ENCODE data around the gene PARS2.

PARS2 gene

DNA sequence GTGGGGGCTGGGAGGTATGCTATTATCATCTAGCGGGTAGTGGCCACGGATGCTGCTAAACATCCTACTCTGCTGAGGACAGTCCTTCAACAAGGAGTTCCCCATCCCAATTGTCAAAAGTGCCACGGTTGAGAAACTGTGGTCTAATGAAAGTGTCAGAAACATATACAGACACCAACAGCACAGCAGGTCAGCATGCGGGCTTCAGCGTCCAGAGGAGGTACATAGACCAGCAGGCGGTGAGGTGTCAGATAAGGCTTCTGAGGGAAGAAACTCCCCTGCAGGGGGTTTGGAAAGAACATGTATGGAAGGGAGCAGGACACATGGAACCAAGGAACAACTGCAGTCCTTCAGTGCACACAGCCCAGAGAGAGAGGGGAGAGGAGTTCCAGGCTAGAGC lies 53.5 kb downstream of the PARS2 start:
- Histone ChIP-seq H3K4me2 (ENCODE audit: low read length) (no peak overlapping the region), H3K14ac (ENCODE audit: low read length) (no peak overlapping the region)
- no CpG with 5 or more reads among the region's 6 CpGs for WGBS (ENCODE audit: extremely low coverage, insufficient coverage, insufficient read length)

DNA sequence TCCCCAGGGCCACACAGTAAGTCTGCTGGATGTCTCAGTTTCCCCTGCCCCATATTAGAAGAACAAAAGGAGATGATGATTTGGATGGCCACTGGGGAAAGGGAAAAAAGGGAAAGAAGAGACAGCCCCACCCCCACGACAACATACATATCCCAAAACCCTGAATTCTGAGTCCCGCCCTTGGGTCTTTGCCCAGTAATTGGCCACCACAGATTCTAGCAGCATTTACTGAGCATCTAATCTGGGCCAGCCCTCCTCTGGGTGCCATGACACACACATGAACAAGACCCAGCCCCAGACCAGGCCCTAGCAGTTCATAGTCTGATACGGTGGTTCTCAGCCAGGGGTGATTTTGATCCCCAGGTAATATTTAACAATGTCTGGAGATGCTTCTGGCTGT lies 53.9 kb downstream of the PARS2 start:
- Histone ChIP-seq H3K4me2 (ENCODE audit: low read length) (no peak overlapping the region), H3K9ac (ENCODE audit: low read length) (no peak overlapping the region), H4K91ac (ENCODE audit: low read depth, low read length) (no peak overlapping the region), H2AK5ac (ENCODE audit: low read length) (no peak overlapping the region), H3K4ac (ENCODE audit: low read depth, low read length) (no peak overlapping the region), H3K36me3 (ENCODE audit: control insufficient read depth in 1 of 2, insufficient read depth in 2 of 2, low read length in 2 of 2) (no peaks in the 10 kb centered on the region), H4K8ac (ENCODE audit: low read depth, low read length) (no peak overlapping the region), H3K18ac (ENCODE audit: low read length) (no peak overlapping the region), H3K4me1 (ENCODE audit: control insufficient read depth in 1 of 2, insufficient read depth in 2 of 2, low read length in 2 of 2) (peaks cover 4% of the 10 kb centered on the region in 2 experiments), H3K9me3 (ENCODE audit: insufficient read depth, low read depth, low read length) (peaks cover 2% of the 10 kb centered on the region), H3K79me1 (ENCODE audit: low read length) (peaks cover 1% of the 10 kb centered on the region), H3K79me2 (ENCODE audit: control insufficient read depth, insufficient read depth, low read length, poor library complexity) (no peaks in the 10 kb centered on the region), H3K23ac (ENCODE audit: low read length) (no peak overlapping the region), H2BK12ac (ENCODE audit: low read length) (no peak overlapping the region), H2BK120ac (ENCODE audit: insufficient read depth, low read length, poor library complexity) (no peak overlapping the region), H3K27ac (ENCODE audit: low read depth, low read length) (no peak overlapping the region), H3K27me3 (ENCODE audit: insufficient read depth, low read length) (no peaks in the 10 kb centered on the region), H2BK5ac (ENCODE audit: low read depth, low read length, poor library complexity) (no peak overlapping the region), H2AFZ (ENCODE audit: insufficient read depth, low read length, poor library complexity) (no peak overlapping the region), H3K14ac (ENCODE audit: low read length) (no peak overlapping the region), H4K12ac (ENCODE audit: low read depth, low read length) (no peak overlapping the region), H3K4me3 (ENCODE audit: low read depth, low read length) (no peak overlapping the region)
- no peak for DNase-seq
- no CpG with 5 or more reads among the region's 3 CpGs for WGBS (ENCODE audit: extremely low coverage, insufficient coverage, insufficient read length)

More for the DNA sequence above, 53.5 kb downstream of the PARS2 start:
- H3K18ac ChIP-seq (ENCODE audit: low read length): no peak overlapping the region
- no peak overlapping the region for H3K4me3 ChIP-seq (ENCODE audit: low read depth, low read length)
- H4K91ac ChIP-seq (ENCODE audit: low read depth, low read length): no peak overlapping the region
- no peak overlapping the region for H4K8ac ChIP-seq (ENCODE audit: low read depth, low read length)
- H4K12ac ChIP-seq (ENCODE audit: low read depth, low read length): no peak overlapping the region
- H3K36me3 ChIP-seq (ENCODE audit: control insufficient read depth in 1 of 2, insufficient read depth in 2 of 2, low read length in 2 of 2): no peaks in the 10 kb centered on the region
- H3K27me3 ChIP-seq (ENCODE audit: insufficient read depth, low read length): no peaks in the 10 kb centered on the region
- DNase-seq: peak; percentile 71 to 74
- H3K79me2 ChIP-seq (ENCODE audit: control insufficient read depth, insufficient read depth, low read length, poor library complexity): peaks cover 1% of the 10 kb centered on the region
- no peak overlapping the region for H2BK120ac ChIP-seq (ENCODE audit: insufficient read depth, low read length, poor library complexity)
- H3K4ac ChIP-seq (ENCODE audit: low read depth, low read length): no peak overlapping the region
- H3K9ac ChIP-seq (ENCODE audit: low read length): no peak overlapping the region
- no peak overlapping the region for H2BK12ac ChIP-seq (ENCODE audit: low read length)
- H3K23ac ChIP-seq (ENCODE audit: low read length): no peak overlapping the region
- no peak overlapping the region for H2AFZ ChIP-seq (ENCODE audit: insufficient read depth, low read length, poor library complexity)
- H3K79me1 ChIP-seq (ENCODE audit: low read length): peaks cover 4% of the 10 kb centered on the region
- H2BK5ac ChIP-seq (ENCODE audit: low read depth, low read length, poor library complexity): no peak overlapping the region
- no peak overlapping the region for H3K27ac ChIP-seq (ENCODE audit: low read depth, low read length)
- H3K9me3 ChIP-seq (ENCODE audit: insufficient read depth, low read depth, low read length): no peaks in the 10 kb centered on the region
- no peak overlapping the region for H2AK5ac ChIP-seq (ENCODE audit: low read length)
- H3K4me1 ChIP-seq (ENCODE audit: control insufficient read depth in 1 of 2, insufficient read depth in 2 of 2, low read length in 2 of 2): peaks cover 4 to 5% of the 10 kb centered on the region in 2 experiments

DNA sequence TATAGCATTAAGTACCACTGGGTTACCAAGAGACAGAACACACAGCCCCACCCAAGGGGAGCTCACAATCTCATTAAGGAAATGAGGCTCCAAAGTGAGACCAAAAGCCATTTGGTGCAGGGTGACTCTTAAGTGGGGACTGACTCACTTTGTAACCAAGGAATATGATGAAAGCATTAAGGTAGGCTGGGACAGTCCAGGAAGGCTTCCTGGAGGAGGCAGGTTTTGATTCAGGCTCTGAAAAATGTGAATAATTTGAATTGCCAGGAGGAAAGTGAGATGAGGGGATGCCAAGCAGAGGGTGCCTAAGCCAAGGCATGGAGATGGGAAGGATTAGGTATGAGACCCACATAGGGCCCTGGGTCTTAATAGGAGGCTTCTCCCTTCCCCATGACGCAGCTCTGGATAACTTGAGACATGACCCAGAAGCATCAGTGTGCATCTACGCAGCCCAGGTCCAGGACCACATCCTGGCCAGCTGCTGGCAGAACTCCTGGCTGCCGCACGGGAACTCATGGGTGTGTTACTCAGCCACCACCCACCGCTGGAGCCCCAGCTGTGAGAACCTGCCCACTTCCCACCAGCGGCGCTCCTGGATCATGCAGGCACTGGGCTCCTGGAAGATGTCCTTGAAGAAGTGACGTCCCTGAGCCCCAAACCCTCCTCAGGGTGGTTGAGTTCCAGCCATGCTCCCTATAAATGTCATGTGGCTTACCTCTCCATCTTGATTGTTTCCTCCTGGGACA lies 54.6 kb downstream of the PARS2 start:
- Histone ChIP-seq H3K4me1 (ENCODE audit: control insufficient read depth in 1 of 2, insufficient read depth in 2 of 2, low read length in 2 of 2) (no peaks in the 10 kb centered on the region), H3K4me3 (ENCODE audit: low read depth, low read length) (no peak overlapping the region), H3K27ac (ENCODE audit: low read depth, low read length) (no peak overlapping the region), H3K36me3 (ENCODE audit: control insufficient read depth in 1 of 2, insufficient read depth in 2 of 2, low read length in 2 of 2) (no peaks in the 10 kb centered on the region), H2BK12ac (ENCODE audit: low read length) (no peak overlapping the region), H2BK120ac (ENCODE audit: insufficient read depth, low read length, poor library complexity) (no peak overlapping the region), H2AK5ac (ENCODE audit: low read length) (no peak overlapping the region), H2BK5ac (ENCODE audit: low read depth, low read length, poor library complexity) (no peak overlapping the region), H3K9me3 (ENCODE audit: insufficient read depth, low read depth, low read length) (peaks cover 2% of the 10 kb centered on the region), H3K18ac (ENCODE audit: low read length) (no peak overlapping the region), H4K12ac (ENCODE audit: low read depth, low read length) (no peak overlapping the region), H3K4me2 (ENCODE audit: low read length) (no peak overlapping the region), H2AFZ (ENCODE audit: insufficient read depth, low read length, poor library complexity) (no peak overlapping the region), H3K9ac (ENCODE audit: low read length) (no peak overlapping the region), H4K8ac (ENCODE audit: low read depth, low read length) (no peak overlapping the region), H3K14ac (ENCODE audit: low read length) (no peak overlapping the region), H3K79me2 (ENCODE audit: control insufficient read depth, insufficient read depth, low read length, poor library complexity) (no peaks in the 10 kb centered on the region), H3K79me1 (ENCODE audit: low read length) (no peaks in the 10 kb centered on the region), H3K23ac (ENCODE audit: low read length) (no peak overlapping the region), H4K91ac (ENCODE audit: low read depth, low read length) (no peak overlapping the region), H3K4ac (ENCODE audit: low read depth, low read length) (no peak overlapping the region), H3K27me3 (ENCODE audit: insufficient read depth, low read length) (no peaks in the 10 kb centered on the region)
- WGBS (ENCODE audit: extremely low coverage, insufficient coverage, insufficient read length): no CpG with 5 or more reads among the region's 8 CpGs
- DNase-seq: peak; percentile 9 to 21

DNA sequence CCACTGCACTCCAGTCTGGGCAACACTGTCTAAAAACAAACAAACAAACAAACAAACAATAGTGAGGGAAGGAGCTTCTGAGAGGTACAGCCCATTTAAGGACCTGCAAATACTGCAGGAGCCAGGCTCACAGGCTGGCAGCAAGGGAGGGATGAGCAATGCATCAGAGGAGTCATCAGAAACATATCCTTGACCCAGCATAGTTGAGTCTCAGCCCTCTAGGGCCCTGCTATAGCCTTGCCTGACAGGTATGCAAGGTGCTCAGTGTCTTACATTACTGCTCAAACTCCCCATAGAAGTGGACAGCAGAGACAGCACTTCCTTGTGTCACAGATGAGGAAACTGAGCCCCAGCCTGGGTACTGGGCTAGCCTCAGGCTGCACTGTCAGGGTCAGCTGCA lies 55.9 kb downstream of the PARS2 start:
- no peak for DNase-seq
- H2BK120ac ChIP-seq (ENCODE audit: insufficient read depth, low read length, poor library complexity): no peak overlapping the region
- H3K9me3 ChIP-seq (ENCODE audit: insufficient read depth, low read depth, low read length): peaks cover 2% of the 10 kb centered on the region
- H4K91ac ChIP-seq (ENCODE audit: low read depth, low read length): no peak overlapping the region
- H3K14ac ChIP-seq (ENCODE audit: low read length): no peak overlapping the region
- no peak overlapping the region for H4K12ac ChIP-seq (ENCODE audit: low read depth, low read length)
- no peaks in the 10 kb centered on the region for H3K27me3 ChIP-seq (ENCODE audit: insufficient read depth, low read length)
- H3K36me3 ChIP-seq (ENCODE audit: control insufficient read depth in 1 of 2, insufficient read depth in 2 of 2, low read length in 2 of 2): no peaks in the 10 kb centered on the region
- no peak overlapping the region for H3K4me2 ChIP-seq (ENCODE audit: low read length)
- no peak overlapping the region for H3K23ac ChIP-seq (ENCODE audit: low read length)
- H3K9ac ChIP-seq (ENCODE audit: low read length): no peak overlapping the region
- no peak overlapping the region for H3K27ac ChIP-seq (ENCODE audit: low read depth, low read length)
- no peak overlapping the region for H3K4me3 ChIP-seq (ENCODE audit: low read depth, low read length)
- H3K79me1 ChIP-seq (ENCODE audit: low read length): no peaks in the 10 kb centered on the region
- H2BK5ac ChIP-seq (ENCODE audit: low read depth, low read length, poor library complexity): no peak overlapping the region
- no peaks in the 10 kb centered on the region for H3K79me2 ChIP-seq (ENCODE audit: control insufficient read depth, insufficient read depth, low read length, poor library complexity)
- no peak overlapping the region for H2AK5ac ChIP-seq (ENCODE audit: low read length)
- H3K18ac ChIP-seq (ENCODE audit: low read length): no peak overlapping the region
- no peak overlapping the region for H2AFZ ChIP-seq (ENCODE audit: insufficient read depth, low read length, poor library complexity)
- no peak overlapping the region for H3K4ac ChIP-seq (ENCODE audit: low read depth, low read length)
- no peak overlapping the region for H2BK12ac ChIP-seq (ENCODE audit: low read length)
- no peaks in the 10 kb centered on the region for H3K4me1 ChIP-seq (ENCODE audit: control insufficient read depth in 1 of 2, insufficient read depth in 2 of 2, low read length in 2 of 2)
- no peak overlapping the region for H4K8ac ChIP-seq (ENCODE audit: low read depth, low read length)

All from trophoblast cell (in vitro differentiated cells and primary cell).